Measurements from ENCODE around the gene GPR183.

DNA sequence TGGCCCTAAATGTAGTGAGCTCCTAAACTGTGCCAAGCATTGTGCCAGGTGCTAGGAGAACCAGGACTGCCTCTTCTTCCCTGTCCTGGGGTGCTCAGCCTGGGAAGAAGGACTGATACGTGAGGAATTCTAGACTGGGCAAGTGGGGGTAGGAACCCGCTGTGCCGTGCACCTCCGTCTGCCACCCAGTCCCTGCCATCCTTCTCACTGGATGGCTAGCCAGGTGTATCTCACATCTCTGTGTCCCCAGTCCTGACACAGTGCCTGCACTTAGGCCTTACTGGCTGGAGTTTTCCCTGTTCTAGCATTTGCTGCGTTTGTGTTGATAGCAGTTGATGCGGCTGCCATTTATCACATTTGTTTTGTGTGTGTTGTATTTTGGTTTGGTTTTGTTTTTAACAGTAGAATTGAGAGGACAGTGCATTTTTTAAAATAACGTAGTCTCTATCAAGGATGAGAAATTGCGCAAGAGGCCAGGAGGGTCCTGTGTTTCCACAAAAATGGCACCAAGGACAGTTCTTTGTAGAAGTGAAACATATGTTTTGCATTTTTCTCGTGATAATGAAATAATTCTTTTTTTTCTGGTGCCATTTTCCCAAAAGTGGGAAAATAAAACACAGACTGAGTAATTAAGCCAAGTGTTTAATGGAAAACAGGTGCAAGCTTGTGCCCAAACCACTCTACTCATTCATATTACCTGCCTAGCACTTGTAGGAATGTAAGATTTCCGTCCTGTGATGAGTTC is 4.7 kb upstream of the GPR183 start:
- TF ChIP-seq EZH2 (IDR thresholded peaks at IDR 0.05; ENCODE audit: insufficient read depth, poor library complexity, severe bottlenecking), result no peak
- TF ChIP-seq EZH2phosphoT487 (IDR thresholded peaks at IDR 0.05; ENCODE audit: insufficient read depth, low read depth), result no peak

All from GM23248 (cell line).